HG03097 (cell line): ENCODE results near the gene NHLRC4.

Source experiments
- ATAC-seq: cut with Tn5 transposase; IDR thresholded peaks from one replicate; pipeline ENCODE4 v1.9.1; 2021; ENCODE audit not compliant: unreplicated experiment, low FRiP score

Gene NHLRC4

GRCh38 chr16:552171-552570 lies 14.6 kb upstream of the NHLRC4 start:
- no peak for ATAC-seq

- ATAC-seq: no peak
Measured at GRCh38 chr16:553601-554296, 13.1 kb upstream of the NHLRC4 start.

GRCh38 chr16:554297-554621 lies 12.5 kb upstream of the NHLRC4 start:
- no peak for ATAC-seq

- no peak for ATAC-seq
Measured at GRCh38 chr16:554640-555365, 12.0 kb upstream of the NHLRC4 start.

GRCh38 chr16:555528-556473 lies 11.0 kb upstream of the NHLRC4 start:
- ATAC-seq: no peak

GRCh38 chr16:556474-557173 lies 10.2 kb upstream of the NHLRC4 start:
- no peak for ATAC-seq

- no peak for ATAC-seq
Measured at GRCh38 chr16:557463-558297, 9.1 kb upstream of the NHLRC4 start.

GRCh38 chr16:558298-559020 lies 8.3 kb upstream of the NHLRC4 start:
- no peak for ATAC-seq

GRCh38 chr16:559021-559380 lies 7.8 kb upstream of the NHLRC4 start:
- no peak for ATAC-seq

- no peak for ATAC-seq
Measured at GRCh38 chr16:559411-560203, 7.2 kb upstream of the NHLRC4 start.

GRCh38 chr16:560204-560700 lies 6.6 kb upstream of the NHLRC4 start, which contains the start of gene PRR35:
Gene PRR35, plus strand, starts transcription at chr16:560394. Its CDS starts 2,901 bp downstream, at chr16:563295.
- ATAC-seq: no peak

GRCh38 chr16:560701-561412 lies 5.9 kb upstream of the NHLRC4 start:
- ATAC-seq: no peak

- ATAC-seq: no peak
Measured at GRCh38 chr16:561413-561794, 5.4 kb upstream of the NHLRC4 start.

GRCh38 chr16:561957-562938 lies 4.6 kb upstream of the NHLRC4 start:
- ATAC-seq: no peak

GRCh38 chr16:563072-563644 lies 3.6 kb upstream of the NHLRC4 start:
- no peak for ATAC-seq
